HG03432 (cell line): ENCODE data around the gene ZNF599.

Source experiments
- ATAC-seq: cut with Tn5 transposase; IDR thresholded peaks from one replicate; pipeline ENCODE4 v1.9.1; 2021; ENCODE audit warnings: mild to moderate bottlenecking, moderate library complexity; ENCODE audit not compliant: unreplicated experiment

ZNF599 gene

DNA sequence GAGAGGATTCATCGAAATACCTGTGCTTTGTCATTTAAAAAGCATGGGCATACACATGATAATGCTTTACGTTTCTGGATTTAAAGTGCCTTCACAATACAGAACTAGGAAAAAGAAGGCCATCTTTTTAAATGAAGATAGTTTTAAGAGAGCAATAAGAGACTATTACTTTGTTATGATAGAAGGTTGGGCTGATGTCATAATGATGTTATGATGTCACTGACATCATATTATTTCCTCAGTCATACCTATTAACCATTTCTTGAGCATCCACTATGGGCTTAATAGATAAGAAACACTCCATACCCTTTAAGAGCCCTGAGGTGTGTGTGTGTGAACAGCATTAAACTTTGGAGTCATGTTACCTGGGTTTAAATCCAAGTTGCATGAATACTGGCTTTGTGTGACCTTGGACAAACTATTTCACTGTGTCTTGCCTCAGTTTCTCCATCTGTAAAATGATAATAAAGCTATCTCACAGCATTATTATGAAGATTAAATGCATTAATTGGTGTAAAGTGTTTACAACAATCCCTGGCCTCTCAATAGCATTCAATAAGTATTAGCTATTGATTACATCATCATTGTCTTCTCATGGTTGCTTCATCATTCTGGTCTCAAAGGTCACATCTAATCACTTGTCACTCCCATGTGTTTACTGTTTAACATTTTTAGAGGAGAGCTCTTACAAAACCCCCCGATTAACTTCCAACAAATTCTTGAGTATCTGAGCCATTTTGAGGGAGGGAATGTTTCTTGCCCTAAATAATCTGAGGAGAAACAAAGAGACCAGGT, 27.9 kb downstream of the ZNF599 start:
- no peak for ATAC-seq

DNA sequence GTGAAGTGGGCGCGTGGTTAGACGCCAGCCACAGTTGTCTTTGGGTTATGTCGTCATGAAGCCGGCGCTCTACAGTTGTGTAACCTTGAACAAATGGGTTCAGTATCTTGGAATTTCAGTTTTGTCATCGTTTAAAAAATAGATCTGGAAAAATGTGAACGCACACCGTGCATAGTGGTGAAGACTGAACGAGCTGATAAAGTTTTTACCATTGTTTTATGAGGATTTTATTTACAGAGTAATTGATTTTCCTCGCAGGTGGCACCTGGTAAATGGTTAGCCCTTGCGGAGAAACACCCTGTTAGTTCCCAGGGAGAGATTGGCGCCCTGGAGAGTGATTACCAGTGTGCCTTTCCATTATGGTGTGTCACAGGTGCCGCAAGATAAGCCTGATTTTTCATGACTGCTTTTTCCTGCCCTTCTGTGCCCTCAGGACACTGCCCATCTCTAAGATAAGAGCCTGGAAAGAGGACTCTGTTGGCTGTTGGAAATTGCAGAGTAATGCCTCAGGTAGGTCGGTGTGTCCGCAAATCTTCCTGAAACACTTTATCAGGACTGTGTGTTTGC, 38.4 kb downstream of the ZNF599 start:
- ATAC-seq, result no peak

DNA sequence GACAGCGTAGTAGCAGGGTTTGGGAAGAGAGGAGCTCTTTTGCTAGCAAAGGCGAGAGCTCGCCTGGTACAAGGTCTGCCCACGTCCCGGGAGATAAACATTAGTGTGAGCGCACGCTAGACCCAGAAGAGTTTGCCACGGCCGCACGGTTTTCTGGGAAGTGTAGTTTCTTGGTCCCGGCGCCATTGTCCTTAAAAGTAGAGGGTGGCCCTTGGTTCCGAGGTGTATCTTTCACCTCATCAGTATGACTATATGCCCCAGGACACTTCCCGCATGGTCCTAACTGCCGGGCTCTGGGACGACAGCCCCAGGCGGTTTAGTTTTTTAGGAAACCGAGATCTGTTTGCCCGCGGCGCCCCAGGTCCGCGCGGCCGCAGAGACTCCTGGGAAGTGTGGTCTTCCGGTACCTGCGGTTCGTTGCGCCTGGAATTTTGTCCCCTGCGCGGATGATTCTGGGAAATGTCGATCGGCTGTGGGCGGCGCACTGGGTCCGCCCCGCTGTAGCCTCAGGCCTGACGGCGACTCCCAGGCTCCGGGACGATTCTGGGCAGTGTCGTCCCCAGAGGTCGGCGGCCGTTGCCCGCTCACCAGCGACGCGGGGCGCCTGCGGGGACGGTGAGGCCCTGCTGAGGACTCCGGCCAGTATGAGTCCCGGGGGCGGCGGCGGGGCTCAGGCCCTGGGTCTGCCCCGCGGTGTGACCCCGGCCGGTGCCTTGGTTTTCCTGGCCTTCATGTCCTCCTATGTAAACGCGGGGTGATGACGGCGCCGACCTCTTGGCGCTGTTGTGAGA, 39.1 kb downstream of the ZNF599 start, which contains the start of gene ZNF181:
TSS of gene ZNF181 (plus strand) at position 498 of the 791 bp plus-strand sequence. CDS start 795 bp downstream, outside the sequence.
- ATAC-seq, result peak; percentile 80

DNA sequence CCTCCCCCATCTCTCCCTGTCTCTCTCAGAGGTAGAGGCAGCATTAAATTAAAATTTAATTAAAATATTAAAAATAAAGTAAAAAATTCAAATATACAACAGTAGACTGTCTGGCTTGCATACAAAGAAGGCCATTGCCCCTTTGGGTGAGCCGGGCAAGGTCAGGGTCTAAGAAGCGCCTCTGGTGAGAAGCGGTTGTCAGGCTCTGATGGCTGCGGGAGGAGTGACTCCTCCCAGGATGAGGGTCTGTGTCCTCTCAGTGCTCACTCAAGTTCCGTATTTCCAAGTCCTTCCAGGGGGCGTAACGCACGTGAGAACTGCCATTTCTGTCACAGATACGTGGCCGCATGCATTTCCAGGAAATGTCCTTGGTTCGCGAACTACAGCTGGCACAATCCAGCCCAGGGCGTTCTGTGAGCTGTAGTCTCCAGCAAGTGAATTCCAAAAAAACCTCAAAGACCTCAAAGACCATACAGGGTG, 39.7 kb downstream of the ZNF599 start:
- ATAC-seq, result peak; percentile 11

DNA sequence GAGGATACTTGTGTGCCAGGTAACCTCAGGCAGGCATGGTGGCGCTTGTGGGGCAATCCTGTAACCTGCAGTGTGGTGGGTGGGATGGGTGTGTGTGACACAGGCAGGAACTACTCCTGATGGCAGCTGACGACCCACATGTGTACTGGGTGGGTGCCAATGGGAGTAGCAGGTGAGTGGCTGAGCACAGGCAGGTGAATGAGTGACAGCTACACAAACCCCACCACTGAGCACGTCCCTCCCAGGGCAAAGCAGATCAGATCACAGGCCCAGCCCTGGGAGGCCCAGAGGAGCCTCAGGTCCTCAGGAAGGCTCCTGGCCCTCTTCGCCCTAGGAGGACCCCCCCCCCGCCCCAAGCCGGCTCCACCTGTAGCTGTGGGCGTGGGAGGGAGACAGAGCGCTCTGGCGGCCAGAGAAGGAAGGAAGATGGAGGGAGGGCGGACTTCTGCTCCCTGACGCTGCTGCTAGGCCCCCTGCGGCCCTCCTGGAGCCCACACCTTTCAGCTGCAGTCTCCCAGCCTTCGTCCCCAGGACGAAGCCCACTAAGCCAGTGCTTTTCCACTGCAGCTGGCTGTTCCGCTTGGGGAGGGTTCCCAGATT, 40.3 kb downstream of the ZNF599 start:
- ATAC-seq, result no peak

DNA sequence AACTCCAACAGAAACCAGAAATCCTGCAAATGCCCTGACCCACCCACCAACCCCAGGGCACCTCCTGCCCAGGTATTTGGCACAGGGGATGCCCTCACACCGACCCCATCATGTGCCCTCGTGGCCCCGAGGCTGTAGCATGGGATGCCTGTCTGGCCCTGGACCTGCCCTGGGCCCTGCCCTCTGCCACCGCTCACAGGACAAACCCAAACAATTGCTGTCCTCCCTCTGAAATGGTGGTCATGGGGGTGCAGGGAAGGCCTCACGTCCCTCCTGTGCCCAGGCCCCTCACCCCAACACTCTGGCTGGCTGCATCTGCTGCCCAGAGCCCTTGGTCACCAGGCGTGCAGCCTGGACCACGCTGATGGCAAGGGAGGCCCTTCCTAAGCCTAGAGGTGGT, 41.1 kb downstream of the ZNF599 start:
- no peak for ATAC-seq

DNA sequence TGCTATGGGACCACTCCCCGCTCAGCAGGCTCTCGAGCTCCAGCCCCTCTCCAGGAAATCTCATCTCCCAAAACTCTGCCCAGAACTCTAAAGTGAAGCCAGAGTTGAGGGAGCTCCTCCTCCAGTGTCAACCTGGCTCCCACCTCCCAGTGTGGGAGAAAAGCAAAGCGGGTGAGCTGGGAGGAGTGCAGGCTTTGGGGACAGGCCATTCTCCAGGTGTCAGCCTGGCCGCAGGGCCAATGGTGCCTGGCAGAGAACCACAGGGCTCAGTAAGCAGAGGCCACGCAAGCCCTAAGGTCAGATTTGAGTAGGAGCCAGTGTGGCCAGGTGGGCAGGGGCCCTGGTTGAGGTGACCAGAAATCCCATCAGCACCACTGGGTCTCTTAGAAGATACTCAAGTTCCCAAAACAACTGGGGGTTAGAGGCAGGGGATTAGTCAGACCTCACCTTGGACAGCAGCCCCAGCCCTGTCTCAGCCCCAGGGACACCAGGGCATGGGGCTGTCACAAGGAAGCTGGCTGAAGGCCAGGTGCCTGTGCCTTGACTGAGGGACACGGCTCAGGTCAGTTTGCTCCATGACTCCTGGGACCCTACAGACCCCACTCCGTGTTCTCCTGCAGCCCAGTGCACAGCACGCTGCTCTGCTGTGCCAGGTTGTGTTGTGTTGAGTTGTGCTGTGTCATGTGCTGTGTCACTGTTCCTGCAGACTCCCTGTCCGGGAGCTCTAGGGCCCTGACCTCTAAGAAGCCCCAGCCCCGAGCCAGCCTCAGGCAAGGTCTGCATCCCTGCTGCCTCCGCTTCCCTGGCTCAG, 41.8 kb downstream of the ZNF599 start:
- no peak for ATAC-seq

DNA sequence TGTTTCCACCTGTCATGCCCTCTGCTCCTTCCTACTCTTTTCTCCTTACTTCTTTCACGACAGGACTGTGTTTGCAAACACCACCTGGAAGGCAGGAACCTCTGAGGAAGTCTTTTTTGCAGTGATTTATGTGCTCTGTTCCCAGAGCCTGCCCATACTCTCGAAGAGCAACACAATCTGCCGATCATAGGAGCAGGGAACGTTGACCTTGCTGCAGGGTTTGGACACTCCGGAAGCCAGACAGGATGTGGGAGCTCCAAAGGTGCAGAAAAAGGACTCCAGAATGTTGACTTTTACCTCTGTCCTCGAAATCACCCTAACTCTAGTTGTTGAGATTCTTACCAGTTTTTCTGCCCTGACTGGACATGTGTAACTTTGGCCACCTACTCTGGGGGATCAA, 47.6 kb downstream of the ZNF599 start:
- ATAC-seq, result no peak

DNA sequence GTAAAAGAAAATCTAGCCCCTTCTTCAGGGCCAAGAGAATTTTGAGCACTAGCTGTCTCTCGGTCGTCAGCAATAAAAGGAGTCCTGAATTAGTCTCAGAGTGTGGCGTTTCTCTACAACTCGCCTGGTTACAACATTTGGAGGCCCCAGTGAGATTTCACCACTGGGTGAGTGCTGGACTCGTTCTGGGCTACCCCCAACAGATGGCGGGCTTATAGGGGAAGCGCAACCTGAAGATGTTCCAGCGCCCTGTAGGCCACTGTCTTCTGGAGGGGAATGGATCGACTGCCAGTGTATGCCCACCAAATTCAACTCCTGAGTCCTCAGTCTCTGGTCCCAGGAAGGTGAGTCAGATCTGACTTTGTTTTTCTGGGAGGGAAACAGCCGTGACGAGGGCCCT, 50.7 kb downstream of the ZNF599 start:
- no peak for ATAC-seq

DNA sequence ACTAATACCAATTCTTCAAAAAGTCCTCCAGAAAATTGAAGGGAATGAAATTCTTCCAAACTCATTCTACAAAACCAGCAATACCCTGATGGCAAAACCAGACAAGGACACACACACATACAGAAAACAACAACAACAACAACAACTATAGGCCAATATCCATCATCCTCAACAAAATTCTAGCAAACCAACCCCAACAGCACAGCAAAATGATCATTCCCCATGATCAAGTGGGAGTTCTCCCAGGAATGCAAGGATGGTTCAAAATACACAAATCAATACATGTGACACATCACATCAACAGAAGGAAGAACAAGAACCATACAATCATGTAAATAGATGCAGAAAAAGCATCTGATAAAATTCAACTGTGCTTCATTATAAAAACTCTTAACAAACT, 57.7 kb downstream of the ZNF599 start:
- no peak for ATAC-seq

DNA sequence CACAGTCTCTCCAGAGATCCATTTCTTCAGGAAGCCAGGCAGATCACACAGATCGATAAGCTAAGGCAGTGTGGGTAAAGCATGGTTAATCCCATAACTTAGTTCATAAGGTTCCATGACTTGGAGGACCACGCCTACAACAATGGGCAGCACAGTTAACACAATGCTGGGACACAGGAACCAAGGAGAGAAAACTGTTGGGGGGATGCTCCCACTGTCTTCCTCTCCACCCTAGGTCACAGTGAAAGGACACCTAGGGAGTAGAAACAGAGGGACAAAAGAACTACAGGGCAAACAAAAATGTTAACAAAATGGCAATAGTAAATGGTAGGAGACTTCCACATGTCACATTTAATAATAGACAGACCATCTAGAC, 59.8 kb downstream of the ZNF599 start:
- no peak for ATAC-seq

DNA sequence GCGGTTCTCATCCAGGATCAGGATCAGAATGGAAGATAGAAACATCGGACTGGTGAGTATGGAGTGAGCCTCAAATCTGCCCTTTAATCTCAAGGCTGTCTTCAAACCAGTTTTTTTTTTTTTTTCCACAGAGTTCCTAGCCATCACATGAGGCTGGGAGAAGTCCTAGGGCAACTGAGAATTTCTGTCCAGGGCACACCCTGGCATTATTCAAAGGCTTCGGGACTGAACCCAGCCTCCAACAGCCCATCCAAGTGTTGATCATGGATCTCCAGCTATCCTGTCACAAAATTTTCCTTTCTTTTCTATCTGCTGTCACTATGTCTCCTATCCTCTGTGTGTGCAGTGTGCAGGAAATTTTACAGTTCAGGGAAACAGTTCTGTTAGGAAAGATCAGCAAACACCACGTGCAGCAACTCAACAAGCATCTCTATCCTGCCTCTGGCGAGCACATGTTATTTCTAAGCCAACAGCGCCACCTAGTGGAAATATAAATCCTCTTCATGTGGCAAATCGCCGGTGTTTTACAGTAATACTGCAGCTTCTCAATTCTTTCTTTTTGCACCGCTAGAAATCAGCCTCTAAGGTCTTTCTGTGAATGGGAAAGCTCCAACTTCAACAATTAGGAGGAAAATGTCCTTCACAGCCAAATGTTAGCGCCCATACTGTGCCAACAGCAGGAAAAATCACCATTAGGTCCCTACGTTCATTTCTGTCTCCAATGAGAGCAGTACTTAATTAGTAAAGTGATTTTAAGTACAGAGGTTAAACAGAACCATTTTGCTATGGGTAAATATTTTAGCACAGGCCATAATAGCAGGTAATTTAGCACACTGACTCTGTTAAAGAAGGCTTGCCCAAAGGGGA, 60.4 kb downstream of the ZNF599 start:
- no peak for ATAC-seq

DNA sequence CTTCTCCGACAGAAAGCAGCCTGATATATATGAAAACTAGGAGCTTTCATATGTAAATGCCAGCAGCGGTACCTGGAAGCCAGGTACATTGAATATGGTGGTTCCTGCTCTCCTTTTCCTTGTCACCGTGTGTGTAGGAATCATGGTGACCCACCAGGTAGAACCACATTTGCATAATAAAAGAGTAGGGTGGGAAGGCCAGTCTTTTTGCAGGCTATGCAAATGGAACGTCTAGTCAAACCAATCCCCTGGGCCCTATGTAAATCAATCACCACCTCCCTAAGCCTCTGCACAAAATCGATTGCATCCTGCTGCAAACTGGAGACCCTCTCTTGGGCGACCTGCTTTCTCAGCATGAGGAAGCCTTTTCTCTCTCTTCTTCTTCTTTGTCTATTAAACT, 61.1 kb downstream of the ZNF599 start:
- ATAC-seq, result no peak
